Measurements from ENCODE around the gene BICRA.
"Not testable (repeated sequence)": the region's sequence is repeated elsewhere in the genome, so short reads cannot be mapped to it uniquely, and the experiment has no call there.

BICRA gene

GRCh38 chr19:47694466-47695273, 85.7 kb downstream of the BICRA start:
- no peak for DNase-seq

GRCh38 chr19:47695533-47696262, 86.8 kb downstream of the BICRA start:
- no peak for DNase-seq

- no peak for DNase-seq
Observed at GRCh38 chr19:47696635-47697034, 87.7 kb downstream of the BICRA start.

GRCh38 chr19:47697863-47698609, 89.1 kb downstream of the BICRA start:
- peak; percentile 55 to 68 for DNase-seq

GRCh38 chr19:47698631-47699359, 89.9 kb downstream of the BICRA start:
- no peak for DNase-seq

GRCh38 chr19:47699360-47699917, 90.5 kb downstream of the BICRA start:
- DNase-seq = peak in 1 of 2 experiments; percentile 25

GRCh38 chr19:47700934-47701716, 92.2 kb downstream of the BICRA start:
- DNase-seq = no peak

GRCh38 chr19:47701717-47702552, 93.0 kb downstream of the BICRA start:
- DNase-seq = no peak

- no peak for DNase-seq
Observed at GRCh38 chr19:47702671-47703070, 93.7 kb downstream of the BICRA start.

GRCh38 chr19:47703301-47703700, 94.4 kb downstream of the BICRA start:
- no peak for DNase-seq

- no peak for DNase-seq
Observed at GRCh38 chr19:47704024-47704423, 95.1 kb downstream of the BICRA start.

GRCh38 chr19:47704656-47705055, 95.7 kb downstream of the BICRA start:
- DNase-seq = no peak

GRCh38 chr19:47707135-47707925, 98.4 kb downstream of the BICRA start:
- peak in 1 of 2 experiments; percentile 18 for DNase-seq

GRCh38 chr19:47711652-47712242, 102.8 kb downstream of the BICRA start:
- DNase-seq = no peak

GRCh38 chr19:47713046-47714021, 104.4 kb downstream of the BICRA start, which contains the start of gene EHD2:
EHD2 (plus strand) TSS chr19:47713422; CDS start chr19:47716613, 3,191 bp downstream.
- DNase-seq = no peak

GRCh38 chr19:47714339-47714738, 105.4 kb downstream of the BICRA start:
- no peak for DNase-seq

- not testable (repeated sequence) for DNase-seq
Observed at GRCh38 chr19:47714855-47715254, 105.9 kb downstream of the BICRA start.
